BJ (cell line): ENCODE measurements around the gene MUC16. TPM values are rescaled to one million over a fixed set of nuclear protein-coding genes. Genes with fewer than 3 reads are reported as not detected.

Experiments used
- CTCF ChIA-PET: fragments of 350-600 bp; formaldehyde crosslinking; extraction: SDS; loops from one replicate; lab custom pipeline; 2021; ENCODE audit warnings: antibody characterized with exemption, inconsistent platforms; lab: Yijun Ruan, JAX
- POLR2A ChIA-PET: fragments of 300-600 bp; sonication (Branson Sonifier 250); formaldehyde crosslinking; extraction: SDS; loops from one replicate; lab custom pipeline; 2021; ENCODE audit warnings: antibody characterized with exemption; lab: Charles Lee
- DNase-seq: peaks from one replicate; pipeline ENCODE4 v3.0.0-alpha.2; 2011; ENCODE audit warnings: low read depth
- H3K27me3 ChIP-seq: 2 replicates; pipeline ENCODE4 v1.6.0; 2011; ENCODE audit warnings: low read length; ENCODE audit not compliant: control insufficient read depth, insufficient read depth
- H3K36me3 ChIP-seq: 2 replicates; pipeline ENCODE4 v1.5.1; 2011; ENCODE audit warnings: low read length; ENCODE audit not compliant: control insufficient read depth, insufficient read depth
- H3K4me3 ChIP-seq: 2 replicates; pipeline ENCODE4 v1.5.1; 2011; ENCODE audit warnings: low read depth, mild to moderate bottlenecking, control low read depth, low read length
- CTCF ChIP-seq: IDR thresholded peaks from 2 replicates; pipeline ENCODE4 v1.5.1; 2011; ENCODE audit warnings: low read depth, mild to moderate bottlenecking, control low read depth, inconsistent platforms, low read length, moderate library complexity; ENCODE audit not compliant: insufficient read depth
- polyA plus RNA-seq: library from polyadenylated mRNA; depleted of rRNA; stranded (reverse); fragments of >200 nt; gene quantifications from 2 replicates; pipeline ENCODE4 v1.2.3, GENCODE V29; 2011; rRNA removed

The MUC16 gene
- polyA plus RNA-seq, 1 experiment: not detected

GRCh38 chr19:8973501-8974091 is 36.6 kb downstream of the MUC16 start:
- POLR2A ChIA-PET: no interaction called here
- no peaks in the 10 kb centered on the region for H3K36me3 ChIP-seq
- TF ChIP-seq CTCF: no peak
- CTCF ChIA-PET: no interaction called here
- no peak for DNase-seq
- H3K4me3 ChIP-seq: no peak overlapping the region
- no peaks in the 10 kb centered on the region for H3K27me3 ChIP-seq

DNA sequence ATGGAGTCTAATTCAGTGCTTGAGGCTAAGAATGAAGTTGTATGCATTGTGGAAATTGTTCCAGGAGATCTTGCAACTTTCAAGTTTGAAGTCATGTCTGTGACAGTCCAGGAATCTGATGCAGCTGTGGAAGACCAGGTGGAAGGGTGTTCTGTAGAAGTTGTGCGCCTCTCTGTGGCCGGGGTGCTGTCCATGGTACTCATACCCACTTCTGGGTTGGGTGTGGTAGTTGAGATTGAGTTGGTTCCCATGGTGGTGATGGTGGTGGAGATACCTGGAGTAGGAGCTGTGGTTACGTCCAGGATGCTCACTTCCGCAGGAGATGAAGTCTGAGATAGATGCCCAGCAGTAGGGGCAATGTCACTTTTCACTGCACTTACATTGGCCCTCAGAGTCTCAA is 44.3 kb downstream of the MUC16 start:
- Histone ChIP-seq H3K36me3 (no peaks in the 10 kb centered on the region), H3K27me3 (no peaks in the 10 kb centered on the region), H3K4me3 (no peak overlapping the region)
- ChIA-PET CTCF (interaction anchor here (0.5 kb wide), 1 partner anchor 10 kb away, joined by 3 read pairs; no protein-coding TSS in a partner anchor), POLR2A (no interaction called here)
- no peak for TF ChIP-seq CTCF
- DNase-seq: no peak

Other genes starting within 250 kb of the MUC16 start
- gene ZNF558, start 178.1 kb downstream of the MUC16 start, polyA plus RNA-seq: 16.9 and 17.5 TPM in 2 replicates
- gene MBD3L1, start 178.0 kb downstream of the MUC16 start, polyA plus RNA-seq: not detected in 2 replicates
- gene OR1M1, start 76.7 kb upstream of the MUC16 start, polyA plus RNA-seq: not detected in 2 replicates
- not detected in 2 replicates for gene OR7G2, start 97.1 kb upstream of the MUC16 start, polyA plus RNA-seq
- gene OR7G1, start 105.4 kb upstream of the MUC16 start, polyA plus RNA-seq: not detected in 2 replicates
- gene OR7G3, start 116.5 kb upstream of the MUC16 start, polyA plus RNA-seq: not detected in 2 replicates
- 15.1 and 16.2 TPM in 2 replicates for gene ZNF317, start 130.0 kb upstream of the MUC16 start, polyA plus RNA-seq
- not detected in 2 replicates for gene OR7D2, start 168.6 kb upstream of the MUC16 start, polyA plus RNA-seq
- not detected in 2 replicates for gene OR7D4, start 209.2 kb upstream of the MUC16 start, polyA plus RNA-seq
- gene OR7E24, start 240.5 kb upstream of the MUC16 start, polyA plus RNA-seq: not detected in 2 replicates